Measurements from ENCODE around the gene CLC. TPM values are rescaled to one million over a fixed set of nuclear protein-coding genes. Genes with fewer than 3 reads are reported as not detected.

Gene CLC
- total and polyA plus RNA-seq, 2 of the 8 experiments (the other 6 are each of a cell fraction or from before 2014, with no cell fraction given), result 6.4 to 12.4 TPM

- peak; percentile 70 for FAIRE-seq
- Histone ChIP-seq H3K4ac (replicated peaks; ENCODE audit: insufficient read length, low read depth, low read length) (no peak overlapping the region), H3K79me1 (ENCODE audit: low read depth, low read length) (no peaks in the 10 kb centered on the region), H2AK5ac (ENCODE audit: low read depth, low read length) (no peak overlapping the region), H3K27me3 (replicated peaks in 1 of 4; ENCODE audit: control insufficient read depth in 3 of 4, extremely low read depth in 1 of 4, insufficient read depth in 3 of 4, low read length in 3 of 4) (no peaks in the 10 kb centered on the region), H3K4me1 (replicated peaks in 1 of 4; ENCODE audit: control insufficient read depth in 3 of 4, insufficient read depth in 4 of 4, low read length in 3 of 4) (no peaks in the 10 kb centered on the region), H3K23me2 (ENCODE audit: low read depth, low read length) (no peaks in the 10 kb centered on the region), H4K20me1 (replicated peaks in 1 of 2; ENCODE audit: control insufficient read depth in 1 of 2, insufficient read depth in 2 of 2, low read length in 2 of 2) (no peaks in the 10 kb centered on the region), H3K14ac (ENCODE audit: insufficient read length) (no peak overlapping the region), H2BK20ac (ENCODE audit: low read length) (no peak overlapping the region), H3K79me2 (ENCODE audit: control insufficient read depth in 1 of 2, insufficient read depth in 2 of 2, low read length in 2 of 2) (no peaks in the 10 kb centered on the region), H3K18ac (ENCODE audit: extremely low read depth, low read length) (no peak overlapping the region), H4K5ac (ENCODE audit: insufficient read length, low read depth, low read length) (no peak overlapping the region), H3K23ac (ENCODE audit: insufficient read length) (no peak overlapping the region), H3K9me3 (ENCODE audit: insufficient read depth in 2 of 2, low read depth in 1 of 2, low read length in 1 of 2) (no peaks in the 10 kb centered on the region), H2BK120ac (replicated peaks; ENCODE audit: low read depth, low read length) (no peak overlapping the region), H2BK15ac (ENCODE audit: low read length) (no peak overlapping the region), H4K8ac (ENCODE audit: extremely low read depth, insufficient read depth, low read length) (no peak overlapping the region), H3K56ac (replicated peaks; ENCODE audit: insufficient read length, low read depth, low read length) (no peak overlapping the region), H3K27ac (ENCODE audit: low read depth, low read length) (no peak overlapping the region), H3K36me3 (ENCODE audit: control insufficient read depth in 2 of 4, insufficient read depth in 4 of 4, low read length in 3 of 4) (no peaks in the 10 kb centered on the region), H4K91ac (replicated peaks; ENCODE audit: insufficient read length, low read length) (no peak overlapping the region), H3K4me3 (ENCODE audit: extremely low read depth in 1 of 4, insufficient read depth in 2 of 4, low read depth in 3 of 4, low read length in 4 of 4) (no peak overlapping the region), H2BK12ac (ENCODE audit: low read depth, low read length) (no peak overlapping the region), H2AFZ (ENCODE audit: low read length) (no peak overlapping the region), H3K4me2 (ENCODE audit: insufficient read depth in 1 of 2, low read depth in 2 of 2, low read length in 2 of 2) (no peak overlapping the region), H3K9ac (replicated peaks in 1 of 4; ENCODE audit: extremely low read depth in 1 of 4, low read depth in 3 of 4, low read length in 3 of 4) (no peak overlapping the region), H2BK5ac (ENCODE audit: low read depth, low read length) (no peak overlapping the region)
- WGBS, 2 experiments (ENCODE audit: extremely low coverage in 1 of 2, insufficient coverage in 1 of 2, insufficient read length in 1 of 2, insufficient replicate concordance in 2 of 2, low coverage in 1 of 2, low lambda C conversion rate in 2 of 2, missing lambda C conversion rate in 1 of 2), result 88% methylated on average over 4 of the region's 4 CpGs; no CpG with 5 or more reads in 1 of the 2 experiments
- DNase-seq (ENCODE audit: low read depth in 1 of 2, low spot score in 2 of 2), result no peak
- TF ChIP-seq CTCF (IDR thresholded peaks at IDR 0.05; ENCODE audit: control extremely low read depth in 1 of 3, insufficient read depth in 1 of 3, low read depth in 1 of 3, low read length in 3 of 3) (peak; percentile 12 to 57 (median 23); a peak in 3 of 4 replicates), E2F6 (IDR thresholded peaks at IDR 0.05) (no peak)
- CTCF ChIA-PET (ENCODE audit: partially characterized antibody), result interaction anchor here (0.7 to 2.0 kb wide), 9 partner anchors 11 to 184 kb away, joined by 3 to 5 read pairs (median 3); no protein-coding TSS in a partner anchor
- POLR2A ChIA-PET (ENCODE audit: partially characterized antibody), result no interaction called here
Observed at GRCh38 chr19:39746836-39747529, 9.2 kb upstream of the CLC start.
